HepG2 (cell line): ENCODE data around the gene ENC1. TPM values are rescaled to one million over a fixed set of nuclear protein-coding genes. Genes with fewer than 3 reads are reported as not detected.

Source experiments
- ATAC-seq: fragments of 200-7000 bp; cut with Tn5 transposase; 3 replicates; pipeline ENCODE4 v1.9.1; 2020; ENCODE audit warnings: mild to moderate bottlenecking, moderate library complexity
- BruUV-seq: library from RNA; stranded (reverse); fragments of 400-500 nt; replicated peaks from 2 replicates; lab custom pipeline; 2021; lab: Mats Ljungman, UMichigan
- CTCF ChIA-PET: fragments of 300-600 bp; formaldehyde crosslinking; extraction: SDS; loops from one replicate; lab custom pipeline; 2021; ENCODE audit warnings: low total read pairs, inconsistent platforms, low intra/inter-chr PET ratio; lab: Yijun Ruan, JAX
- POLR2A ChIA-PET: fragments of 350-600 bp; sonication (Branson Sonifier 250); formaldehyde crosslinking; loops from one replicate; lab custom pipeline; 2020; ENCODE audit warnings: antibody characterized with exemption, inconsistent platforms; lab: Yijun Ruan, JAX
- DNase-seq: peaks from one replicate; pipeline ENCODE4 v3.0.0-alpha.2; 2015; ENCODE audit warnings: low spot score
- FAIRE-seq: peaks from 3 replicates; lab custom pipeline; 2011; peaks lifted over from hg19 to GRCh38; lab: Jason Lieb, UNC
- H2AFZ ChIP-seq: one replicate; pipeline ENCODE4 v1.6.1; 2011; ENCODE audit warnings: low read length, inconsistent platforms
- H3K27ac ChIP-seq: fragments of 300-600 bp; 3 replicates; pipeline ENCODE4 v1.8.0; 2011; ENCODE audit warnings: mixed run types, mild to moderate bottlenecking, mixed read lengths, low read length, inconsistent platforms; ENCODE audit not compliant: insufficient read depth; ENCODE audit errors: extremely low read length
- H3K27me3 ChIP-seq, 2 experiments: fragments of 200-600 bp in 1 of 2; 2 replicates in 1 of 2; 3 replicates in 1 of 2; pipeline versions ENCODE4 v1.6.0 to v1.8.0; 2011; ENCODE audit warnings: low read length in 2 of 2, mild to moderate bottlenecking in 2 of 2, moderate library complexity in 2 of 2, inconsistent platforms in 1 of 2; ENCODE audit not compliant: insufficient read depth in 2 of 2, control insufficient read depth in 1 of 2
- H3K36me3 ChIP-seq, 2 experiments: fragments of 200-600 bp in 1 of 2; replicated peaks in 1 of 2; 2 replicates in 1 of 2; 3 replicates in 1 of 2; pipeline versions ENCODE4 v1.5.1 to v1.8.0; 2011; ENCODE audit warnings: low read length in 2 of 2, inconsistent platforms in 1 of 2; ENCODE audit not compliant: insufficient read depth in 2 of 2, control insufficient read depth in 1 of 2
- H3K4me1 ChIP-seq: 2 replicates; pipeline ENCODE4 v1.5.1; 2012; ENCODE audit warnings: low read length, inconsistent platforms; ENCODE audit not compliant: insufficient read depth
- H3K4me2 ChIP-seq: 2 replicates; pipeline ENCODE4 v1.6.0; 2011; ENCODE audit warnings: low read depth, low read length, inconsistent platforms
- H3K4me3 ChIP-seq, 3 experiments: fragments of 200-600 bp in 1 of 3; sonication (generic), shearing (Covaris generic) in 1 of 3; replicated peaks in 1 of 3; 2 replicates each; pipeline ENCODE4 v1.5.1; 2011 to 2016; ENCODE audit warnings: low read length in 3 of 3, inconsistent platforms in 2 of 3, low read depth in 2 of 3, mild to moderate bottlenecking in 2 of 3, control low read depth in 1 of 3, mixed read lengths in 1 of 3; ENCODE audit not compliant: insufficient read depth in 1 of 3
- H3K79me2 ChIP-seq: one replicate; pipeline ENCODE4 v1.6.1; 2011; ENCODE audit warnings: low read length, inconsistent platforms; ENCODE audit not compliant: insufficient read depth
- H3K9ac ChIP-seq: 2 replicates; pipeline ENCODE4 v1.6.0; 2011; ENCODE audit warnings: mild to moderate bottlenecking, low read depth, low read length, inconsistent platforms; ENCODE audit not compliant: insufficient read depth
- H3K9me3 ChIP-seq: 2 replicates; pipeline ENCODE4 v1.5.1; 2012; ENCODE audit warnings: mild to moderate bottlenecking, low read length
- H4K20me1 ChIP-seq: 2 replicates; pipeline ENCODE4 v1.6.0; 2011; ENCODE audit warnings: inconsistent platforms, mild to moderate bottlenecking, low read length, moderate library complexity; ENCODE audit not compliant: insufficient read depth
- ZBTB8A ChIP-seq: sonication (generic); formaldehyde crosslinking; IDR thresholded peaks from 2 replicates; pipeline ENCODE4 v1.4.0; 2020; ENCODE audit warnings: mild to moderate bottlenecking, low read depth, missing genetic modification reagents, borderline replicate concordance
- ZKSCAN8 ChIP-seq: IDR thresholded peaks from 2 replicates; pipeline ENCODE4 v1.6.1; 2016; ENCODE audit warnings: borderline replicate concordance, missing genetic modification reagents, missing compliant biosample characterization
- ZNF121 ChIP-seq: sonication (generic); formaldehyde crosslinking; IDR thresholded peaks from 2 replicates; pipeline ENCODE4 v1.5.0; 2020; ENCODE audit warnings: mild to moderate bottlenecking, missing genetic modification reagents
- ZNF652 ChIP-seq: IDR thresholded peaks from 2 replicates; pipeline ENCODE4 v1.6.1; 2016; ENCODE audit warnings: low read depth, borderline replicate concordance
- ZNF777 ChIP-seq: sonication (generic); formaldehyde crosslinking; IDR thresholded peaks from 2 replicates; pipeline ENCODE4 v1.4.0; 2020; ENCODE audit warnings: missing genetic modification reagents
- ZSCAN30 ChIP-seq: sonication (generic); formaldehyde crosslinking; IDR thresholded peaks from 2 replicates; pipeline ENCODE4 v1.5.0; 2020; ENCODE audit warnings: mild to moderate bottlenecking, missing genetic modification reagents
- WGBS: methylation state at CpG from one replicate; pipeline ENCODE4 v1.1.6; 2017; ENCODE audit warnings: low lambda C conversion rate; 5-methylcytosine and 5-hydroxymethylcytosine counted together
- in situ Hi-C: cut with HindIII; loops from 2 replicates; pipeline ENCODE4 v1.10.0; 2017; ENCODE audit warnings: low pct_unique_long_range_greater_than_20kb; ENCODE audit not compliant: extremely low pct_ligation_motif_present
- intact Hi-C: fragments of 100-400 bp; cut with micrococcal nuclease; formaldehyde crosslinking; loops from one replicate; pipeline ENCODE4 v1.10.0; 2022; ENCODE audit not compliant: unreplicated experiment
- polyA plus RNA-seq, 8 experiments: library from polyadenylated mRNA; depleted of rRNA in 3 of 8; stranded (reverse) in 7 of 8; unstranded in 1 of 8; fragments of >200 nt; fragmentation: Illumina TruSeq in 4 of 8; extraction: Trizol in 4 of 8; gene quantifications; 2 replicates each; pipeline versions ENCODE4 v1.2.1 to v1.2.3, GENCODE V29; 2011 to 2016; ENCODE audit warnings: low read depth in 4 of 8, missing spikeins in 1 of 8, mixed read lengths in 1 of 8; ENCODE audit not compliant: insufficient read depth in 1 of 8
- total RNA-seq, 5 experiments: library from RNA; depleted of rRNA; stranded (reverse); fragments of >200 nt; fragmentation: Illumina TruSeq; extraction: Trizol; gene quantifications; 2 replicates each; pipeline ENCODE4 v1.2.3, GENCODE V29; 2016; ENCODE audit warnings: low read depth in 1 of 5
- TF ChIP-seq, protein P1 (sequence below): sonication (generic); formaldehyde crosslinking; IDR thresholded peaks from 2 replicates; pipeline ENCODE4 v1.5.1; 2020; ENCODE audit warnings: missing genetic modification reagents, mild to moderate bottlenecking, borderline replicate concordance
- TF ChIP-seq, protein P2 (sequence below): sonication (generic); formaldehyde crosslinking; IDR thresholded peaks from 2 replicates; pipeline ENCODE4 v1.5.0; 2020; ENCODE audit warnings: mild to moderate bottlenecking, low read depth, missing genetic modification reagents, borderline replicate concordance
- TF ChIP-seq, protein P3 (sequence below): IDR thresholded peaks from 2 replicates; pipeline ENCODE4 v1.6.1; 2016
- TF ChIP-seq, protein P4 (sequence below): sonication (generic); formaldehyde crosslinking; IDR thresholded peaks from 2 replicates; pipeline ENCODE4 v1.5.0; 2020; ENCODE audit warnings: mild to moderate bottlenecking, missing genetic modification reagents, borderline replicate concordance

ENC1 gene
- total and polyA plus RNA-seq, 2 of the 13 experiments (the other 11 are each of a cell fraction or from before 2014, with no cell fraction given) = 63.8 to 64.4 TPM

DNA sequence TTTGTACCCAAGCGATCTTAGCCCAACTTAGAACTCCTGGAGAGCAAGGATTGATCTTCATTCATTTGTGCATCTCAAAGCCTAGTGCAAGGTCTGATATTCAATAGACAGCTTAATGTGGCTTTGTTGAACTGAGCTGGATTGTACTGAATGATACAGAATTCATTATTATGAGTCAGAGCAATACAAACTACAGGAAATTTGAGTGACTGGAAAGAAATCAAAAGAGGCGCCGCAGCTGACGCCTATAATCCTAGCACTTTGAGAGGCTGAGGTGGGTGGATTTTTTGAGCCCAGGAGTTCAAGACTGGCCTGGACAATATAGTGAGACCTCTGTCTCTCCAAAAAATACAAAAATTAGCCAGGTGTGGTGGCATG is 58.6 kb downstream of the ENC1 start:
- Histone ChIP-seq H3K36me3 (no peaks in the 10 kb centered on the region), H3K4me1 (peaks cover 97% of the 10 kb centered on the region), H3K79me2 (no peaks in the 10 kb centered on the region), H3K27me3 (no peaks in the 10 kb centered on the region), H3K4me3 (no peak overlapping the region), H3K9ac (peak overlapping the region; percentile 58; the same call in 1 of the 2 replicates), H3K4me2 (no peak overlapping the region), H3K27ac (peak overlapping the region; percentile 99), H2AFZ (no peak overlapping the region), H4K20me1 (no peaks in the 10 kb centered on the region), H3K9me3 (no peaks in the 10 kb centered on the region)
- no TSS peak for BruUV-seq
- WGBS = 99% methylated on average over 4 of the region's 4 CpGs
- in situ Hi-C loops (loop anchor here (5.0 kb wide), 1 partner anchor 55 kb away; no protein-coding TSS in a partner anchor), intact Hi-C loops (loop anchor here (5.0 to 10.0 kb wide), 4 partner anchors 47 to 175 kb away; partner anchors contain the start of gene ENC1)
- ATAC-seq = no peak
- TF ChIP-seq, protein P1, sequence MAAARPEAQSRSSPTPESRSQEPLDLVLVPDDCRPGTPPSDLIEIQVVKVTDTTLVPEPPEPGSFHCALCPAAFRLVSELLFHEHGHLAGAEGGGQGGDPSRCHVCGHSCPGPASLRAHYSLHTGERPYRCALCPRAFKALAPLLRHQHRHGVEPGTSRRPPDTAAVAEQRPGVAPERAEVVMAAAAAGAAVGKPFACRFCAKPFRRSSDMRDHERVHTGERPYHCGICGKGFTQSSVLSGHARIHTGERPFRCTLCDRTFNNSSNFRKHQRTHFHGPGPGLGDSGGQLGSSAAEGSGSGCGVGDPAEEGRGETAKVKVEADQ (CRISPR knock-in tag) = no peak
- TF ChIP-seq ZNF121 (CRISPR knock-in tag) = 0 out of 2 replicates have a peak, but pooled peaks have one; percentile 10
- 0 out of 2 replicates have a peak, but pooled peaks have one; percentile 26 for TF ChIP-seq ZNF652 (CRISPR knock-in tag)
- TF ChIP-seq ZSCAN30 (CRISPR knock-in tag) = no peak
- ChIA-PET CTCF (no interaction called here), POLR2A (interaction anchor here (1.0 kb wide), 1 partner anchor 51 kb away, joined by 6 read pairs; no protein-coding TSS in a partner anchor)
- DNase-seq = no peak
- no peak for FAIRE-seq

DNA sequence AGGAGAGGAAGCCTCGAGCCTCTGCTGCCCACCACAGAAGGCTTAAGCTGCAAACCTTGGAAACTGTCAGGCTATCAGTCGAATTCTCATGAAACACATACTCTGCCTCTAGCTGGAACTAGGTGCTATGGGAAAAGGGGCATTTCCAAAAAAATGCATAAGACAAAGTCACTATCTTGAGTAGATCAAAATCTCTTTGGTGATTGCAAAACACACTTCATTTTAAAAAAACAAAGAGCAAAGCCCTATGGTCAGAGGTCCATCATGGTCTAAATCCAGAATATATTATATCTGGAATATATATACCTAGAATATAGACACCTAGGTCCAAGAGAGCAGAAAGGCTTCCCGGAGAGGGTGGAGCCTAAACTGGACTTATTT is 59.8 kb downstream of the ENC1 start:
- FAIRE-seq = no peak
- 0% methylated on average over 3 of the region's 3 CpGs for WGBS
- CTCF ChIA-PET = no interaction called here
- TF ChIP-seq ZKSCAN8 (CRISPR knock-in tag) = no peak; the same call in 1 of the 2 replicates
- 0 out of 2 replicates have a peak, but pooled peaks have one; percentile 27 for TF ChIP-seq ZBTB8A (CRISPR knock-in tag)
- no peak for TF ChIP-seq ZNF777 (CRISPR knock-in tag)
- TF ChIP-seq, protein P2, sequence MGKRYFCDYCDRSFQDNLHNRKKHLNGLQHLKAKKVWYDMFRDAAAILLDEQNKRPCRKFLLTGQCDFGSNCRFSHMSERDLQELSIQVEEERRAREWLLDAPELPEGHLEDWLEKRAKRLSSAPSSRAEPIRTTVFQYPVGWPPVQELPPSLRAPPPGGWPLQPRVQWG (CRISPR knock-in tag) = no peak
- TF ChIP-seq, protein P3, sequence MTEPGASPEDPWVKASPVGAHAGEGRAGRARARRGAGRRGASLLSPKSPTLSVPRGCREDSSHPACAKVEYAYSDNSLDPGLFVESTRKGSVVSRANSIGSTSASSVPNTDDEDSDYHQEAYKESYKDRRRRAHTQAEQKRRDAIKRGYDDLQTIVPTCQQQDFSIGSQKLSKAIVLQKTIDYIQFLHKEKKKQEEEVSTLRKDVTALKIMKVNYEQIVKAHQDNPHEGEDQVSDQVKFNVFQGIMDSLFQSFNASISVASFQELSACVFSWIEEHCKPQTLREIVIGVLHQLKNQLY (CRISPR knock-in tag) = 0 out of 2 replicates have a peak, but pooled peaks have one; percentile 1
- TF ChIP-seq, protein P4, sequence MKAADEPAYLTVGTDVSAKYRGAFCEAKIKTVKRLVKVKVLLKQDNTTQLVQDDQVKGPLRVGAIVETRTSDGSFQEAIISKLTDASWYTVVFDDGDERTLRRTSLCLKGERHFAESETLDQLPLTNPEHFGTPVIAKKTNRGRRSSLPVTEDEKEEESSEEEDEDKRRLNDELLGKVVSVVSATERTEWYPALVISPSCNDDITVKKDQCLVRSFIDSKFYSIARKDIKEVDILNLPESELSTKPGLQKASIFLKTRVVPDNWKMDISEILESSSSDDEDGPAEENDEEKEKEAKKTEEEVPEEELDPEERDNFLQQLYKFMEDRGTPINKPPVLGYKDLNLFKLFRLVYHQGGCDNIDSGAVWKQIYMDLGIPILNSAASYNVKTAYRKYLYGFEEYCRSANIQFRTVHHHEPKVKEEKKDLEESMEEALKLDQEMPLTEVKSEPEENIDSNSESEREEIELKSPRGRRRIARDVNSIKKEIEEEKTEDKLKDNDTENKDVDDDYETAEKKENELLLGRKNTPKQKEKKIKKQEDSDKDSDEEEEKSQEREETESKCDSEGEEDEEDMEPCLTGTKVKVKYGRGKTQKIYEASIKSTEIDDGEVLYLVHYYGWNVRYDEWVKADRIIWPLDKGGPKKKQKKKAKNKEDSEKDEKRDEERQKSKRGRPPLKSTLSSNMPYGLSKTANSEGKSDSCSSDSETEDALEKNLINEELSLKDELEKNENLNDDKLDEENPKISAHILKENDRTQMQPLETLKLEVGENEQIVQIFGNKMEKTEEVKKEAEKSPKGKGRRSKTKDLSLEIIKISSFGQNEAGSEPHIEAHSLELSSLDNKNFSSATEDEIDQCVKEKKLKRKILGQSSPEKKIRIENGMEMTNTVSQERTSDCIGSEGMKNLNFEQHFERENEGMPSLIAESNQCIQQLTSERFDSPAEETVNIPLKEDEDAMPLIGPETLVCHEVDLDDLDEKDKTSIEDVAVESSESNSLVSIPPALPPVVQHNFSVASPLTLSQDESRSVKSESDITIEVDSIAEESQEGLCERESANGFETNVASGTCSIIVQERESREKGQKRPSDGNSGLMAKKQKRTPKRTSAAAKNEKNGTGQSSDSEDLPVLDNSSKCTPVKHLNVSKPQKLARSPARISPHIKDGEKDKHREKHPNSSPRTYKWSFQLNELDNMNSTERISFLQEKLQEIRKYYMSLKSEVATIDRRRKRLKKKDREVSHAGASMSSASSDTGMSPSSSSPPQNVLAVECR (CRISPR knock-in tag) = 0 out of 2 replicates have a peak, but pooled peaks have one; percentile 18

More for the DNA sequence above, 59.8 kb downstream of the ENC1 start:
- no peak overlapping the region for H2AFZ ChIP-seq
- H3K79me2 ChIP-seq = no peaks in the 10 kb centered on the region
- peak; percentile 66 for ATAC-seq
- POLR2A ChIA-PET = interaction anchor here (0.8 to 1.4 kb wide), 2 partner anchors 59 to 79 kb away, joined by 3 to 9 read pairs; partner anchors contain the start of gene ENC1
- H3K4me1 ChIP-seq = peaks cover 97% of the 10 kb centered on the region
- DNase-seq = no peak
- BruUV-seq = no TSS peak
- intact Hi-C loops (loop anchor here (5.0 to 10.0 kb wide), 4 partner anchors 46 to 173 kb away; partner anchors contain the start of gene ENC1), in situ Hi-C loops (loop anchor here (5.0 kb wide), 1 partner anchor 57 kb away; no protein-coding TSS in a partner anchor)
- H3K27me3 ChIP-seq = no peaks in the 10 kb centered on the region
- H3K4me2 ChIP-seq = peak overlapping the region; percentile 68
- H3K36me3 ChIP-seq = no peaks in the 10 kb centered on the region
- H3K4me3 ChIP-seq = peak overlapping the region in 1 of 3 experiments; percentile 16; a peak in 1 of 6 replicates
- H3K9ac ChIP-seq = peak overlapping the region; percentile 80
- no peaks in the 10 kb centered on the region for H4K20me1 ChIP-seq
- peak overlapping the region; percentile 99 for H3K27ac ChIP-seq
- no peaks in the 10 kb centered on the region for H3K9me3 ChIP-seq
